ENCODE measurements around the gene OPN5.
"Not testable (repeated sequence)": the region's sequence is repeated elsewhere in the genome, so short reads cannot be mapped to it uniquely, and the experiment has no call there.

OPN5 gene

DNA sequence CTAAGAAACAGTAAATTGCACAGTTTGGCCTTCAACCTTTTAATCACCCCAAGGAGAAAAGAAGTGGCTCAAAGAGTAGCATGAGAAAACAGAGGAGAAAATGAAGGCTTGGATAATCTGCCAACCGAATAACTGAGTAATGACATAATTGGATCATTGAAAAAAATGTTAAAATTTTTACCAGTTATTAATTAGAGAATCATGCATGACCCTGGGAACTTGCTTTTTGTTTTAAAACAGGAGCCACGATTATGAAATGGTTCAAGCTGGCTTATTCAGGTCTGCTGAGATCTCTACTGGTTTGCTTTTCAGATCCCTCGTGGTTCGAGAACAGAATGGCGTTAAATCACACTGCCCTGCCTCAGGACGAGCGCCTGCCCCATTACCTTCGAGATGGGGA, at the start of gene OPN5:
Gene OPN5, plus strand, starts transcription at position 301 of the 400 bp plus-strand sequence. Its CDS starts 35 bp downstream, at position 336.
- no peak for FAIRE-seq

DNA sequence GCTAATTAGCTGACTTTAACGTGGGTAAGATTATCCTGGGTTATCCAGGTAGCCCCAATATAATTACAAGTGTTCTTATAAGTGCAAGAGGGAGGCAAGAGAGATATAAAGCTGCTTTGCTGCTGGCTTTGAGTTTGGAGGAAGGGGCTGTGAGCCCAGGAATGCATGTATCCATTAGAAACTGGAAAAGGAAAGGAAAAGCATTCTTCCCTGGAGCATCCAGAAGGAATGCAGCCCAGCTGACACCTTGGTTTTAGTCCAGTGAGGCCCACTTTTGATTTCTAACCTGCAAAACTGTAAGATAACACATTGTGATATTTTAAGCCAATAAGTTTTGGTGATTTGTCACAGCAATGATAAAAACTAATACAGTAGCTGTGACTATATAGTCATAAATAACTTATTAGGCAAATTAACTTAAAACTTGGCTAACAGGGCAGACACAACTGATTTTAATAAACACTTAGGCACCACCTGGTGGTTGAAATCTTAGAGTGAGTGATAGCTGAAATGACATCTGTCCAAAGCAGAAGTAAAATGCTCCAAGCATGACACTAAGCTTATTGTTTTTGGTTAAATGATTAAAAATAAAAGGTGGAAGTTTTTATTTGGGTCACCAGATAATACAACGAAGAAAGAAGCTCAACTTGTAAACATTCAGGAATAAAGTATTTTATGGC, 47.8 kb upstream of the OPN5 start:
- peak; percentile 12 for FAIRE-seq

GRCh38 chr6:47734831-47735481, 46.9 kb upstream of the OPN5 start:
- FAIRE-seq: no peak

GRCh38 chr6:47736083-47736700, 45.6 kb upstream of the OPN5 start:
- no peak for FAIRE-seq

DNA sequence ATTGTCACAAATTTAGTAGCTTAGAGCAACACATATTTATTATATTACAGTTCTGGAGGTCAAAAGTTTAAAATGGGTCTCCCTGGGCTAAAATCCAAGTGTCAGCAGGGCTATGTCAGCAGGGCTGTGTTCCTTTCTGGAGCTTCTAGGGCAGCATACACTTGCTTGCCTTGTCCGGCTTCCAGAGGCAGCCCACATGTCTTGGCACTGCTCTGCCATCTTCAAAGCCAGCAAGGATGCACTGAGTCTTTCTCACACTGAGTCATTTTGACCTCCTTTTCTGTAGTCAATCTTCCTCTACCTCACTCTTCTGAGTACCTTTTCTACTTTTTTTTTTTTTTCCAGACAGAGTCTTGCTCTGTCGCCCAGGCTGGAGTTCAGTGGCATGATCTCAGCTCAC, 44.4 kb upstream of the OPN5 start:
- no peak for FAIRE-seq

DNA sequence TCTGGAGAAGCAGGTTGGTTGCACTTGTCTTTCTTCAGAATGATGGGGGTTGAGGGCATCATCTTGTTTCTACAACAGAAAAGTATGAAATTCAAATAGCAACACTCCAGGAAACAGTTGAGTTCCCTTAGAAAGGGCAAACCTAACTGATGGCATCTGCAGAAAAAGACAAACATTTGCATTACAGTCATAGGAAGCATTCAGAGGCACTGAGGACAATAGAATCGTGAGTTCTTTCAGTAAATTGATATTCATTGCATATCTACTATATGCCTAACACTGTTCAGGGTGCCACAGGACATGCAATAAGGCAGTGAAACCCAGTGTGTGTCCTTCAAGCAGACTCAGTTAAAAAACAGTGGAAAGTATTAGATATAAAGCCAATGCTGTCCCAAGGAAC, 41.1 kb upstream of the OPN5 start:
- FAIRE-seq: no peak

DNA sequence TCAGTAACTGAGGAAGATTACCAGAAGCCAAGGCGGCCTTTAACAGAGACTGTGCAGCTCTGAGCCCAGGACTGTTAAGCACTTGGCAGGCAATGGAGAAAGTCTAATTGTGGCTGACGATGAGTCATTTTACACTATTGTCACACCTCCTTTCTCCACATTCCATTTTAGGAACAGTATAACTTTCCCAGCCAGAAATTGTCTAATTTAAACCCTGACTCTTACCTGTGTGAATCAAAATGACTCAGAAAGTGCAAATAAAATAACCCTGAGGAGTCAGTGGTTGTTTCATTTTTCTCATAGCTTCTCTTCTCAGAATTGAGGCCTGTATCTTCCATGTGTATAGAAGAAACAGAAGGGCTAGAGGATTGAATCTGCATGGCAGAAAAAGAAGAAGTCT, 40.0 kb upstream of the OPN5 start:
- no peak for FAIRE-seq

GRCh38 chr6:47743744-47744143, 38.1 kb upstream of the OPN5 start:
- no peak for FAIRE-seq

DNA sequence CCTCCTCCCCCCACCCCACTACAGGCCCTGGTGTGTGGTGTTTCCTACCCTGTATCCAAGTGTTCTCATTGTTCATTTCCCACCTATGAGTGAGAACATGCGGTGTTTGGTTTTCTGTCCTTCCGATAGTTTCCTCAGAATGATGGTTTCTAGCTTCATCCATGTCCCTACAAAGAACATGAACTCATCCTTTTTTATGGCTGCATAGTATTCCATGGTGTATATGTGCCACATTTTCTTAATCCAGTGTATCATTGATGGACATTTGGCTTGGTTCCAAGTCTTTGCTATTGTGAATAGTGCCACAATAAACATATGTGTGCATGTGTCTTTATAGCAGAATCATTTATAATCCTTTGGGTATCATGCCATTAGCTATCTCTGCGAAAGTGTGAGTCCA, 36.6 kb upstream of the OPN5 start:
- FAIRE-seq: not testable (repeated sequence)

- no peak for FAIRE-seq
These were observed 32.1 kb upstream of the OPN5 start for GRCh38 chr6:47749757-47750156.

- no peak for FAIRE-seq
These were observed 29.0 kb upstream of the OPN5 start for GRCh38 chr6:47752801-47753200.

DNA sequence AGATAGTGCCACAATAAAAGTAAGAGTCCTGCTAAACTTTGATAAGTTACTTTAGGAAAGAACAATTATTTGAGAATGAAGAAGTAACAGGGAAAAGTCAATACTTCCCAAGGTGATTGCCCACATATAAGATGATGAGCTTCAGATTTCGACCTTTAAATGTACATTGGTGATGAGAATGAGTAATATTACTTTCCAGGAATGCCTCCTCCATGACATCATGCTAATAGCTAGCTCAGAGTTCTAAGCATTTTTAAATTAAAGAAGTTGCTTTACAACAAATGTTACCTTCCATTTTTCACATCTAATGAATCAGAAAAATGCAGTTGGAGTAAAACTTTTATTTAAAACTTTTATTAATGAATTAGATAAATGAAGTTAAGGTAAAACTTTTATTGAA, 22.5 kb upstream of the OPN5 start:
- no peak for FAIRE-seq

GRCh38 chr6:47762502-47762901, 19.3 kb upstream of the OPN5 start:
- no peak for FAIRE-seq

DNA sequence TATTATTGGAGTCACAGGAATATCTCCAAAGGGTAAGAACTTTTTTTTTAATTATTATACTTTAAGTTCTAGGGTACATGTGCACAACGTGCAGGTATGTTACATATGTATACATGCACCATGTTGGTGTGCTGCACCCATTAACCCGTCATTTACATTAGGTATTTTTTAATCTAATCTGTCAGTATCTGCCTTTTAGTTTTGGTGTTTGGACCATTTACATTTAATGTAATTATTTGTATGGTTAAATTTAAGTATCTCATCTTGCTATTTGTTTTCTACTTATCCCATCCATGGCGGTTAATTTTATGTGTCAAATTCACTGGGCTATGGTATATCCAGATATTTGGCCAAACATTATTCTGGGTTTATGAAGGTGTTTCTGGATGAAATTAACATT, 15.4 kb upstream of the OPN5 start:
- no peak for FAIRE-seq

GRCh38 chr6:47767102-47767501, 14.7 kb upstream of the OPN5 start:
- no peak for FAIRE-seq

DNA sequence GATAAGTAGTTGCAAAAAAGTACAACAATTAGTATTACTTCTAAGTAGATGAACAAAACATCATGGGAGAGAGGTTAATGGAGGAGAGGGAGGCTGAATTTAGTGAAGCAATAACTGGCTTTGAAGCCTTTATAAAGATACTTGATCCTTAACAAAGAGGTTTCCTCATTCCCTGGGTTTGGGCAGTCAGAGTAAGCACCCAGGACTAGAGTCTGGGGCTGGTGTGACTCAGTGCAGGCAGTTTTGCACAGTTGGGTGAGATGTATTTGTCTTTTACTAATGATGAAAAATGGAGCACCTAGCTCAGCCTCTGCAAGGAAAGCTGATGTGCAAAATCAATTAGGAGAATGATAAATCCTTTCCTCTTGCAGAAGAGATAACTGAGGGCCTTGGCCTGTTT, 11.8 kb upstream of the OPN5 start:
- FAIRE-seq: no peak

- FAIRE-seq: no peak
These were observed 9.5 kb upstream of the OPN5 start for GRCh38 chr6:47772359-47772758.

- no peak for FAIRE-seq
These were observed 8.8 kb upstream of the OPN5 start for GRCh38 chr6:47773005-47773404.

- FAIRE-seq: peak; percentile 77
These were observed 1.1 kb upstream of the OPN5 start for GRCh38 chr6:47780510-47781356.

GRCh38 chr6:47785182-47785581, 3.4 kb downstream of the OPN5 start:
- no peak for FAIRE-seq

- FAIRE-seq: peak; percentile 21
These were observed 6.0 kb downstream of the OPN5 start for GRCh38 chr6:47787620-47788497.

- FAIRE-seq: no peak
These were observed 6.7 kb downstream of the OPN5 start for GRCh38 chr6:47788498-47788884.

All from endometrium (tissue), 2 donors.